ENCODE results near the gene PFKM.
"Not testable (repeated sequence)": the region's sequence is repeated elsewhere in the genome, so short reads cannot be mapped to it uniquely, and the experiment has no call there.

PFKM gene

GRCh38 chr12:48111312-48111693, 7.9 kb upstream of the PFKM start:
- not testable (repeated sequence) for DNase-seq (ENCODE audit: low read depth in 2 of 2)

GRCh38 chr12:48115957-48116356, 3.2 kb upstream of the PFKM start:
- DNase-seq (ENCODE audit: low read depth in 2 of 2): no peak

GRCh38 chr12:48118284-48118871, 786 bp upstream of the PFKM start:
- no peak for DNase-seq (ENCODE audit: low read depth in 2 of 2)

GRCh38 chr12:48119834-48120195, 651 bp downstream of the PFKM start:
- DNase-seq (ENCODE audit: low read depth in 2 of 2): no peak

GRCh38 chr12:48121522-48121921, 2.4 kb downstream of the PFKM start:
- DNase-seq (ENCODE audit: low read depth in 2 of 2): no peak

GRCh38 chr12:48122065-48122834, 3.1 kb downstream of the PFKM start:
- DNase-seq (ENCODE audit: low read depth in 2 of 2): no peak

GRCh38 chr12:48123169-48123568, 4.0 kb downstream of the PFKM start:
- no peak for DNase-seq (ENCODE audit: low read depth in 2 of 2)

- DNase-seq (ENCODE audit: low read depth in 2 of 2): not testable (repeated sequence)
Observed at GRCh38 chr12:48125542-48125941, 6.4 kb downstream of the PFKM start.

- DNase-seq (ENCODE audit: low read depth in 2 of 2): no peak
Observed at GRCh38 chr12:48125985-48126384, 6.8 kb downstream of the PFKM start.

GRCh38 chr12:48126953-48127630, 7.9 kb downstream of the PFKM start:
- DNase-seq (ENCODE audit: low read depth in 2 of 2): no peak

GRCh38 chr12:48128800-48129199, 9.6 kb downstream of the PFKM start:
- DNase-seq (ENCODE audit: low read depth in 2 of 2): no peak

- DNase-seq (ENCODE audit: low read depth in 2 of 2): no peak
Observed at GRCh38 chr12:48129376-48129775, 10.2 kb downstream of the PFKM start.

GRCh38 chr12:48131517-48131916, 12.4 kb downstream of the PFKM start:
- no peak for DNase-seq (ENCODE audit: low read depth in 2 of 2)

- DNase-seq (ENCODE audit: low read depth in 2 of 2): no peak
Observed at GRCh38 chr12:48132826-48133225, 13.7 kb downstream of the PFKM start.

GRCh38 chr12:48135027-48135426, 15.9 kb downstream of the PFKM start:
- no peak for DNase-seq (ENCODE audit: low read depth in 2 of 2)

GRCh38 chr12:48142818-48143674, 23.9 kb downstream of the PFKM start:
- DNase-seq (ENCODE audit: low read depth in 2 of 2): no peak

- DNase-seq (ENCODE audit: low read depth in 2 of 2): no peak
Observed at GRCh38 chr12:48143898-48144297, 24.7 kb downstream of the PFKM start.

- no peak for DNase-seq (ENCODE audit: low read depth in 2 of 2)
Observed at GRCh38 chr12:48145981-48146380, 26.8 kb downstream of the PFKM start.

GRCh38 chr12:48151103-48151771, 32.1 kb downstream of the PFKM start:
- no peak for DNase-seq (ENCODE audit: low read depth in 2 of 2)

- DNase-seq (ENCODE audit: low read depth in 2 of 2): not testable (repeated sequence)
Observed at GRCh38 chr12:48155786-48156185, 36.6 kb downstream of the PFKM start.

- DNase-seq (ENCODE audit: low read depth in 2 of 2): no peak
Observed at GRCh38 chr12:48156652-48157017, 37.5 kb downstream of the PFKM start.

Data from stimulated activated CD8-positive, alpha-beta memory T cell treated with anti-CD3 and anti-CD28 coated beads, Interleukin-2, amount 100 ng/mL, for 48 hours (primary cell).